Measurements from ENCODE around the gene DCDC1. TPM values are rescaled to one million over a fixed set of nuclear protein-coding genes. Genes with fewer than 3 reads are reported as not detected.

Gene DCDC1
- total RNA-seq, 1 donor from 2014 or later: 0.93 TPM

DNA sequence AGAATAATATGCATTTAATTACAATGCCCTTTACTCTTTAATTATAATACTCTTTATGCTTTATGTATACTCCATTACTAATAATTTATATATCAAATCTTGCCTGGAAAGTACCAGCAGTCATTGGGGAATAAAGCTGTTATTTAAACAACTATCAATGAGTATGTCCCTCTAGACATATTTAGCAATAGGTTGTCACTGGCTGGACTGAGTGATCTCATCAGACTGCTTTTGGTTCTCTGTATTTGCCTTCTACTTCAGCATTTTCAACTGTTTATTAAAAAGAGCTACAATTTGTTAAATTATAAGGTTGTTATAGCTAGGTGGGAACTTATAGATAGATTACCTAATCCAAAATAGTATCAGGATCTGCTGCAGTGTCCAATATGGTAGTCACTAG, 267.2 kb downstream of the DCDC1 start:
- no peak overlapping the region for H3K27ac ChIP-seq
- H3K9me3 ChIP-seq: no peaks in the 10 kb centered on the region
- DNase-seq (no peak), ATAC-seq (no peak)
- H3K4me1 ChIP-seq: no peaks in the 10 kb centered on the region
- no peak overlapping the region for H3K4me3 ChIP-seq
- intact Hi-C loops (cut with DNase I): no loop called here
- TF ChIP-seq, protein P1, sequence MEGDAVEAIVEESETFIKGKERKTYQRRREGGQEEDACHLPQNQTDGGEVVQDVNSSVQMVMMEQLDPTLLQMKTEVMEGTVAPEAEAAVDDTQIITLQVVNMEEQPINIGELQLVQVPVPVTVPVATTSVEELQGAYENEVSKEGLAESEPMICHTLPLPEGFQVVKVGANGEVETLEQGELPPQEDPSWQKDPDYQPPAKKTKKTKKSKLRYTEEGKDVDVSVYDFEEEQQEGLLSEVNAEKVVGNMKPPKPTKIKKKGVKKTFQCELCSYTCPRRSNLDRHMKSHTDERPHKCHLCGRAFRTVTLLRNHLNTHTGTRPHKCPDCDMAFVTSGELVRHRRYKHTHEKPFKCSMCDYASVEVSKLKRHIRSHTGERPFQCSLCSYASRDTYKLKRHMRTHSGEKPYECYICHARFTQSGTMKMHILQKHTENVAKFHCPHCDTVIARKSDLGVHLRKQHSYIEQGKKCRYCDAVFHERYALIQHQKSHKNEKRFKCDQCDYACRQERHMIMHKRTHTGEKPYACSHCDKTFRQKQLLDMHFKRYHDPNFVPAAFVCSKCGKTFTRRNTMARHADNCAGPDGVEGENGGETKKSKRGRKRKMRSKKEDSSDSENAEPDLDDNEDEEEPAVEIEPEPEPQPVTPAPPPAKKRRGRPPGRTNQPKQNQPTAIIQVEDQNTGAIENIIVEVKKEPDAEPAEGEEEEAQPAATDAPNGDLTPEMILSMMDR (IDR thresholded peaks at IDR 0.05): no peak
- no peaks in the 10 kb centered on the region for H3K27me3 ChIP-seq
- no peaks in the 10 kb centered on the region for H3K36me3 ChIP-seq

DNA sequence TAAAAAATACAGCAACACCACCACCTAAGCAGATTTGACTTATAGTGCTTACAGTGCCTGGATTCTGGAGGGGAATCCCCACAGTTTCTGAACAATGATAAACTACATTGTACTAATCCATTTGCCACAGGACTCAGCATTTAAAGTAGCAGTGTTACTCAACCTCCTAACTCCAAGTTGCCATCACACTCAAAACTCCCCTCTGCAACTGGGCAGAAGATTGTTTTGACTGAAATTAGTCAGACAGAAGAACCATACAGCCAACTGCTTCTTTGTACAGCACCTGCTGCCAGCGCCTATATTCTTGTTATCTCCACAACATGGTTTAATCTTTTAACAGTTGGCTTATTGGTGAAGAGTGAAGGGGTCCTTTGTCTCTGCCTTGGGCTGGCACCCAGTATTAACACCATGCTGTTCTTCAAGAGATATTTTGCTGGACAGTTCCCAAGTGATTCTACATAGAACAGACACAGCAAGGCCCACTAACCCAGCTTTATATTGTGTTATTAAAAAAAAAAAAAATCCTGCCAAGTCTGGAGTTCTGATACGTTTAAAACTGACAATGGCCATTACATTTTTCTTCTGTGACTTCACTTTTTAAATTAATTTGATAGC, 273.2 kb downstream of the DCDC1 start:
- ATAC-seq: no peak
- no peaks in the 10 kb centered on the region for H3K4me1 ChIP-seq
- no peaks in the 10 kb centered on the region for H3K36me3 ChIP-seq
- no peaks in the 10 kb centered on the region for H3K9me3 ChIP-seq
- intact Hi-C loops (cut with DNase I): no loop called here
- TF ChIP-seq, protein P1 (IDR thresholded peaks at IDR 0.05): no peak
- no peak overlapping the region for H3K4me3 ChIP-seq
- no peaks in the 10 kb centered on the region for H3K27me3 ChIP-seq
- no peak overlapping the region for H3K27ac ChIP-seq
- no peak for DNase-seq

DNA sequence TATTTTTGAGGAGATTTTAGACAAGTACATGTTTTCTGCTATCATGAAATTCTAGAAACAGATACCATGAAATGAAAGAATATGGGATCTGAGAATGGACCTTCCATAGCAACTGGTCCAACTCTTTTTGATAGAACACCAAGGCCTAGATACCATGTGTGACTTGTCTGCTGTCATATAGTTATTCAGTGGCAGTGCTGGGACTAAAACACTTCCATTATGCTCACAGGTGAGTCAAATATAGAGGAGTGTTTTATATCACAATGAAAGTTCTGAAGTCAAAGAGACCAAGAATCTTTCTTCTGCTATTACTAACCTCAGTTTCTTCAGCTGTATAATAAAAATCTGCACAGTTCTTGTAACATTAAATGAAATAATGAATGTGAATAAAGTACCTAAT, 276.9 kb downstream of the DCDC1 start:
- no peak for ATAC-seq

DNA sequence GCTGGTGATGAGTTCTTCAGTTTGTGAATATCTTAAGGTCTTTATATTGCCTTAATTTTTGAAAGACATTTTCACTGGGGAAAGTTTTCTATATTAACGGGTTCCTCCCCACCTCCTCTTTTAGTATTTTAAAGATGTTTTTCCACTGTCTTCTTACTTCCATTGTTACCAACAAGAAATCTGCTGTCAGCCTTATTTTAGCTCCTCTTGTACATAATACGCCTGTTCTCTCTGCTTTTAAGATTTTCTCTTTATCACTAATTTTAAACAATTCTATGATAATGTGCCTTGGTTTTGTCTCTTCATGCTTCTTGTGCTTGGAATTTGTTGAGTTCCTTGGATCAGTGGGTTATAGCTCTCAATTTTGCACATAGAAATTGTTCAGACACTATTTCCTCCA, 280.4 kb downstream of the DCDC1 start:
- H3K36me3 ChIP-seq: no peaks in the 10 kb centered on the region

More for the DNA sequence above, 276.9 kb downstream of the DCDC1 start:
- Histone ChIP-seq H3K4me3 (no peak overlapping the region), H3K4me1 (no peaks in the 10 kb centered on the region), H3K9me3 (no peaks in the 10 kb centered on the region), H3K27ac (no peak overlapping the region), H3K36me3 (no peaks in the 10 kb centered on the region), H3K27me3 (no peaks in the 10 kb centered on the region)
- intact Hi-C loops (cut with DNase I): no loop called here
- DNase-seq: no peak
- TF ChIP-seq, protein P1 (IDR thresholded peaks at IDR 0.05): no peak

DNA sequence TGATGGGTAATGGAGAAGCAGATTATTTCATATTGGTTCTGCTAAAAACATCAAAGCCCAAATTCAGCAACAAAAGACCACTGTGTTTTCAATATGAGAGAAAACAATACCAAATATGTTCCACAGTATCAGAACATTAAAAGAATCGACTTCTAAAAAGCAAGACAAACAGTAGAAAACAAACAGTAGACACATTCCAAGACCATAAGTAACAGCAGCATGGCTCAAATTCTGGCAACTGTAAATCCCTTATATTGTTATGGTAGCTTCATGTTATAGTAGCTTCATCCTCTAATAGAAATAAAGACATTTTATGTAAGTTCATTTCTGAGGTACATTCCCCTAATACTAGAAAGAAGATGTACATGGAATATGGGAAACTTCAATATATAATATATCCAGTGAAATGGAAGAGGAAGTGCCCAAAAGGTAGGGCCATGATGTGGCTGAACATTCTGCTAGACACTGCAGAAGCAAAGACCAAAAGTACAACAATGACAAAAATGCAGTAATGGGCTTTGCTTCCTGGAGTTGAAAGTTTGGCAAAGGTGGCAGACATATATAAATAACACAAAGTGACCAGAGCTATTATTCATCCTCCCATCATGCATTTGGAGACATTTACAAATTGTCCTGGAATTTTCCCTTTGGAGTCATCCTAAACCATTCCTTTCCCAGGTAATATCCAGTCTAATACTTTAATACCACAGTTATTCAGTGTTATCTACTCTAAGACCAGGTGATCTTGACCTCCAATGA, 299.9 kb downstream of the DCDC1 start:
- DNase-seq (no peak), ATAC-seq (no peak)
- no peaks in the 10 kb centered on the region for H3K4me1 ChIP-seq
- H3K4me3 ChIP-seq: no peak overlapping the region
- H3K36me3 ChIP-seq: no peaks in the 10 kb centered on the region
- intact Hi-C loops (cut with DNase I): no loop called here
- no peak overlapping the region for H3K27ac ChIP-seq
- H3K9me3 ChIP-seq: no peaks in the 10 kb centered on the region
- TF ChIP-seq, protein P1 (IDR thresholded peaks at IDR 0.05): no peak
- no peaks in the 10 kb centered on the region for H3K27me3 ChIP-seq

More for the DNA sequence above, 280.4 kb downstream of the DCDC1 start:
- Histone ChIP-seq H3K27ac (no peak overlapping the region), H3K9me3 (no peaks in the 10 kb centered on the region), H3K4me3 (no peak overlapping the region), H3K27me3 (no peaks in the 10 kb centered on the region), H3K4me1 (no peaks in the 10 kb centered on the region)
- no peak for DNase-seq
- TF ChIP-seq, protein P1 (IDR thresholded peaks at IDR 0.05): no peak
- intact Hi-C loops (cut with DNase I): no loop called here
- ATAC-seq: no peak
